Skeletal muscle satellite cell (primary cell): ENCODE measurements around the gene STAT3.
"Not testable (repeated sequence)": the region's sequence is repeated elsewhere in the genome, so short reads cannot be mapped to it uniquely, and the experiment has no call there.

Experiments used
- H3K27me3 ChIP-seq: 2 replicates; pipeline ENCODE4 v1.7.0; 2013; ENCODE audit warnings: low read length; ENCODE audit not compliant: control insufficient read depth, insufficient read depth
- H3K36me3 ChIP-seq: 2 replicates; pipeline ENCODE4 v1.7.0; 2013; ENCODE audit warnings: mild to moderate bottlenecking, control low read depth, low read length; ENCODE audit not compliant: insufficient read depth
- H3K4me1 ChIP-seq: 2 replicates; pipeline ENCODE4 v1.7.0; 2013; ENCODE audit warnings: low read length; ENCODE audit not compliant: control insufficient read depth, insufficient read depth
- H3K4me2 ChIP-seq: 2 replicates; pipeline ENCODE4 v1.7.0; 2013; ENCODE audit warnings: mild to moderate bottlenecking, low read length
- H3K4me3 ChIP-seq: 2 replicates; pipeline ENCODE4 v1.7.0; 2013; ENCODE audit warnings: low read length
- H3K9ac ChIP-seq: 2 replicates; pipeline ENCODE4 v1.7.0; 2013; ENCODE audit warnings: mild to moderate bottlenecking, low read depth, low read length, moderate library complexity
- H3K9me3 ChIP-seq: replicated peaks from 2 replicates; pipeline ENCODE4 v1.7.0; 2013; ENCODE audit warnings: mild to moderate bottlenecking, control low read depth, low read length

Gene STAT3

DNA sequence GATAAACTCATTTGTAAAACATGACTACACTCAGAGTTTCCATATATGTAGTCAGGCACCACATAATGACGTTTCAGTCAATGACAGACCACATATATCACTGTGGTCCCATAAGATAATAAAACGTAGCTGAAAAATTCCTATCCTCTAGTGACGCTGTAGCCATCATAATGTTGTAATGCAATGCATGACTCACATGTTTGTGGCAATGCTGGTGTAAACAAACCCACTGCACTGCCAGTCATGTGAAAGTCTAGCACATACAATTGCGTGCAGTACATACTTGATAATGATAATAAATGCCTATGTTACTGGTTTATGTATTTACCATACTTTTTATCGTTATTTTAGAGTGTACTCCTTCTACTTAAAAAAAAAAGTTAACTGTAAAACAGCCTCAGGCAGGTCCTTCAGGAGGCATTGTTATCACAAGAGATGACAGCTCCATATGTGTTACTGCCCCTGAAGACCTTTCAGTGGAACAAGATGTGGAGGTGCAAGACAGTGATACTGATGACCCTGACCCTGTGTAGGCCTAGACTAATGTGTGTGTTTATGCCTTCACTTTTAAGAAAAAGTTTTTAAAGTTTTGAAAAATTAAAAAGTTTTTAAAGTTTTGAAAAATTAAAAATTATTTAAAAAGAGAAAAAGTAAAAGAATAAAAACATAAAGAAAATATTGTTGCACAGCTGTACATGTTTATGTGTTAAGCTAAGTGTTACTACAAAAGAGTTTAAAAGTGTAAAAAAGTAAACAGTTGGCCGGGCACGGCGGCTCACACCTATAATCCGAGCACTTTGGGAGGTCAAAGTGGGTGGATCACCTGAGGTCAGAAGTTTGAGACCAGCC is 121.1 kb downstream of the STAT3 start:
- Histone ChIP-seq H3K4me3 (no peak overlapping the region), H3K4me2 (no peak overlapping the region), H3K36me3 (no peaks in the 10 kb centered on the region), H3K27me3 (no peaks in the 10 kb centered on the region), H3K4me1 (peaks cover 11% of the 10 kb centered on the region), H3K9ac (no peak overlapping the region), H3K9me3 (no peaks in the 10 kb centered on the region)

DNA sequence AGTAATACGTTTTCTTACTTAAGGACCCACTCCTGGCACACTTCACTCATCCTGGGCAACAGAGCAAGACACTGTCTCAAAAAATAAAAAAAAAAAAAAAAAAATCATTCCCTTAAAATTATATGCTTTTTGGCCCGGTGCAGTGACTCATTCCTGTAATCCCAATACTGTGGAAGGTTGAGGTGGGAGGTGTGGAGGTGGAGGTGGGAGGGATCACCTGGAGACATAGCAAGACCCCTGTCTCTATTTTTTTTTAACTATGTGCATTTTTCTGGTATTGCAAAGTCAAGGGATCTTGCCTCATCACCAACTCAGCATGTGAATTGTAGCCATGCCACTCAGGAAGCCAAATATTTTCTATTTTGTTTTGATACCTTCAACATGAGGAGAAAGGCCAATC is 121.8 kb downstream of the STAT3 start:
- Histone ChIP-seq H3K4me2 (no peak overlapping the region), H3K9ac (no peak overlapping the region), H3K36me3 (no peaks in the 10 kb centered on the region), H3K9me3 (no peaks in the 10 kb centered on the region), H3K27me3 (no peaks in the 10 kb centered on the region), H3K4me1 (peaks cover 11% of the 10 kb centered on the region), H3K4me3 (no peak overlapping the region)

DNA sequence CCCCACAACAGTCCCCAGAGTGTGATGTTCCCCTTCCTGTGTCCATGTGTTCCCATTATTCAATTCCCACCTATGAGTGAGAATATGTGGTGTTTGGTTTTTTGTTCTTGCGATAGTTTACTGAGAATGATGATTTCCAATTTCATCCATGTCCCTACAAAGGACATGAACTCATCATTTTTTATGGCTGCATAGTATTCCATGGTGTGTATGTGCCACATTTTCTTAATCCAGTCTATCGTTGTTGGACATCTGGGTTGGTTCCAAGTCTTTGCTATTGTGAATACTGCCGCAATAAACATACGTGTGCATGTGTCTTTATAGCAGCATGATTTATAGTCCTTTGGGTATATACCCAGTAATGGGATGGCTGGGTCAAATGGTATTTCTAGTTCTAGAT is 123.9 kb downstream of the STAT3 start:
- not testable (repeated sequence) for H3K9ac ChIP-seq, H3K27me3 ChIP-seq, H3K4me2 ChIP-seq, H3K4me3 ChIP-seq, H3K36me3 ChIP-seq, H3K4me1 ChIP-seq, H3K9me3 ChIP-seq
